Islet of Langerhans (tissue), 1 donor: ENCODE data around the gene STYXL1.

Source experiments
- FAIRE-seq: peaks from one replicate; lab custom pipeline; 2011; peaks lifted over from hg19 to GRCh38; lab: Jason Lieb, UNC

The STYXL1 gene

DNA sequence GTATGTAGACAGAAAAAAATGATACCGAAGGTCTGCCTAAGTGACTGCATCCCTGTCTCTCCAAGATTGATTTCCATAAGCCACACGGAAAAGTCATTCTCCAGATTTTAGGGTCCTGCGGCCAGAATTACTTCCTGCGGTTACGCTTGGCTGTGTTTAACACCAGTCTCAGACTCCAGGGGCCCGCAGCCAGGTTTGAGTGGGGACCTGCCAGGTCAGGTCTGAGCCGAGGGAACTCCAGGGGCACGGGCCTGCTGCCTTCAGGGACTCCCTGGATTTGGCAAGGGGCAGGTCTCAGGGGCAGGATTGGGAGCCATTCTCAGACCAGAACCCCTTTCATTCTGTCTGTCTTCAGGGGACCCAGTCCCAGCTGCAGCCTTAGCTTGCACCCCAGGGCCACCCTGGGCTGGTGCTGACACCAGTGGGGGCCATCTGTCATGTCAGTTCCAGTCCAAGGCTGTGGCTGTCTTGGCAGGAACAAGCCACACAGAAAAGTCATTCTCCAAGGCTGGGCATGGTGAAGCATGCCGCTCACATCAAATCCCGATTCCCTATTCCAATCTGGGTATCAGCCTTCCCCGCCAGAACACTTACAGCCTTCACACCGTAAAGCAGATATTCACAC, 92.4 kb downstream of the STYXL1 start:
- FAIRE-seq, result no peak

DNA sequence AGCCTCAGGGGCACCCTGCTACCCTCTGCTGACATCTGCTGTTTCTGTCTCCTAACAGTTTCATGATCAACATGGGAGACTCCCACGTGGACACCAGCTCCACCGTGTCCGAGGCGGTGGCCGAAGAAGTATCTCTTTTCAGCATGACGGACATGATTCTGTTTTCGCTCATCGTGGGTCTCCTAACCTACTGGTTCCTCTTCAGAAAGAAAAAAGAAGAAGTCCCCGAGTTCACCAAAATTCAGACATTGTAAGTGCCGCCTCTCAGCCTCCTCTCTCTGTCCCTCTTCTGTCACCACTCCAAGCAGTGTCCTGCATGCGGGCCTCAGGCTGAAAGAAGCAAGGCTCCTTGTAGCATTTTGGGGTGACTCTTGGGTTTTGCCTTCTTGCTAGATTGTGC, 93.9 kb downstream of the STYXL1 start:
- FAIRE-seq, result no peak

- FAIRE-seq, result no peak
Measured at GRCh38 chr7:75953431-75953830, 94.4 kb downstream of the STYXL1 start.

DNA sequence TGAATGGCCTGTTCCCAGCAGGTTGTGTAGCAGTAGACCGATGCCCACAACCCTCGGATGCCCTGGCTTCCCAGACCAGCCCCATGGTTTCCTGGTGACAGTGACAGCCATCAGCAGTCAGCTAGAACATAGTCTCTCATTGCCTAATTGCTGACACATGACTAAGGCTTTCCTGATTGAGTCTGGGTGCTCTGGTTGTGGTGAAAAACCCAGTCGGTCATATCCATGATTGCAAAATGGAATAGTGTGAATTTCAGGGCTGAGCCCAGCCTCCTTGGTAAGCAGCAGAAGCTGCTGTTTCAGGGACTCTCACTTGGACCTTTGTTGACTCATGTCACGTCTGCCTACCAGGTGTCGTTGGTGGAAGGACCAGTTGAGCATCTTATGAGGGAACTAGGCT, 96.3 kb downstream of the STYXL1 start:
- no peak for FAIRE-seq

- FAIRE-seq, result no peak
Measured at GRCh38 chr7:75950111-75950681, 97.6 kb downstream of the STYXL1 start.

- no peak for FAIRE-seq
Measured at GRCh38 chr7:75948179-75948578, 99.6 kb downstream of the STYXL1 start.
